Uterus (tissue), 2 donors: ENCODE data around the gene PWWP2B.

ENCODE experiments used
- CTCF ChIP-seq, 4 experiments: fragments of 200-600 bp in 2 of 4; fragments of 450-650 bp in 2 of 4; sonication (generic) in 2 of 4; IDR thresholded peaks; one replicate each; pipeline ENCODE4 v1.5.1; 2016 to 2019; ENCODE audit warnings: antibody characterized with exemption in 4 of 4, mild to moderate bottlenecking in 2 of 4, moderate library complexity in 1 of 4
- POLR2A ChIP-seq, 2 donors: fragments of 450-650 bp; IDR thresholded peaks; one replicate each; pipeline ENCODE4 v1.6.1; 2016; ENCODE audit warnings: antibody characterized with exemption in 2 of 2, mild to moderate bottlenecking in 1 of 2, moderate library complexity in 1 of 2

GRCh38 chr10:132377326-132377725 is 19.7 kb upstream of the PWWP2B start:
- TF ChIP-seq CTCF (IDR thresholded peaks at IDR 0.05): no peak
- no peak for TF ChIP-seq POLR2A (IDR thresholded peaks at IDR 0.05)
